NAMALWA (cell line): ENCODE data around the gene KIAA0040.
A peak's percentile ranks its signal among the peaks of the same experiment; 100 is the strongest.

Experiments used
- DNase-seq: peaks from one replicate; pipeline ENCODE4 v3.0.0-alpha.2; 2015; ENCODE audit warnings: low spot score

Gene KIAA0040

DNA sequence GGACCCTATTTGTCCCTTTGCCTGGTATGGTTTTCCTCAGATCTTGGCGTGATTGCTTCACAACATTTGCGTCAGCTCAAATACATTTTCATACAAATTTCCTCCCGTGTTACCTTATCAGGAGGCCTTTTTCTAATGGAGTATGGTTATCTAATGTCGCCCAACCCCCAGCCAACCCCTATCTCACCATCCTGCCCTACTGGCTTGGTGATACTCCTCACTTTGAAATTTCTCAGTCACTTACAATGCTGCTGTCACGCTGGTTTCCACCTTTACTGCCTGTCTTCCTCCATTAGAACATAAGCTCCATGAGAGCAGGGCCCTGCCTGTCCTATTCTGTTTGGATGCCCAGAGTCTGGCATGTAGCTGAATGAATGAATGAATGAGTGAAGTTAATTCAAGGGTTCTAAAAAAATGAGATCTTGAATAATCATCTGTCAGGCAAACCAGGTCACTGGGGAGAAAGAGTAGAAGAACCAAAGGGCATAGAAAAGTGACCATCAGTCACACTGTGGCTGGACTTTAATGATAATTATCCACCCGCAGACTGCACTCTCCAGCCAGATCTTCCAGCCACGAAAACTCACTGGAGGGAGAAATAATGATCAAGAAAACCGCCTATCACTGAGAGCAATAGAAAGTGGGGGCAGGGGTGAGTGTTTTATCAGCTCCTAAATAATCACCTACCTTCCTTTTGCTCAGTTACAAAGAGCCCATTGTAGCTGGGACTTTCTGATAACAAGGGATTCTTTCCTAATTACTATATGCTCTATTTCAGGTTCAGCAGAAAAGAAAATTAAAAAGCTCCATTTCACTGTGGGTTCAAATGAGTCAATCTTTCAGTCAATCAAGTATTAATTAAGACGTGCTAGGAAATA is 21.3 kb downstream of the KIAA0040 start:
- DNase-seq: no peak

GRCh38 chr1:175169286-175170018 is 23.1 kb downstream of the KIAA0040 start:
- DNase-seq: no peak

GRCh38 chr1:175168782-175169181 is 23.8 kb downstream of the KIAA0040 start:
- DNase-seq: no peak

DNA sequence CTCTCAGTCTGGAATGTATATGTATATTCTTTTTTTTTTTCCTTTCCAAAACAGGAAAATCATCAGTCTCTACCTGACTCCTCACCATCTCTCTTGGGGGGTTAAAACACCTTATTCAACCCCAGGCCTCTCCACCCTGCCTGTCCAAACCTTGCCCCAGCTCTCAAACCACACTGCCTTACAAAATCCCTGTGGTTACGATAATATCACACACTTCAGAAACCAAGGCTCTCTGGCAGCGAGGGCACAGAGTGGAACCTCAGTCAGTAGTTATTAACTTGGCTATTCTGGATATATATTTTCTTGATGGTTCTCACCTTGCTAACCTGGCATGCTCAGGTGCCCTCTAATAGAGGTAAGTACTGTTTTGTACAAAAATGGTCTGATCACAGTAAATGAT is 24.7 kb downstream of the KIAA0040 start:
- DNase-seq: no peak

DNA sequence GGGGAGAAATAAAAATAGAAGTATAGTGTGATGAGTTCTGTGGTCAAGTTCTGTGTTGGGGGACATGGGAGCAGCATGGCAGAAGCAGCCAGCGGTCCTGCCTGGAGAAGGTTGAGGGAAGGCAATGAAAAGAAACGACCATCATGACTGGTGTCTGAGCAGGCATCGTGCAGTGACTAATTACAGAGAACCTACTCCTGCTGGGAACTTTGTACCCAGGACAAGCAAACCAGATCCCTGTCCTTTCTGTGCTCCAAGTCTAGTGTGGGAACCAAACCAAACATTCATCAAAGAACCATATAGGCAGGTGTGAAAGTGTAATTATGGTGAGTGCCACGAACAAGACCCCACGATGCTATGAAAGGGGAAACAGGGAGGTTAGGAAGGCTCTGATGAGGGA is 25.8 kb downstream of the KIAA0040 start:
- DNase-seq: no peak

DNA sequence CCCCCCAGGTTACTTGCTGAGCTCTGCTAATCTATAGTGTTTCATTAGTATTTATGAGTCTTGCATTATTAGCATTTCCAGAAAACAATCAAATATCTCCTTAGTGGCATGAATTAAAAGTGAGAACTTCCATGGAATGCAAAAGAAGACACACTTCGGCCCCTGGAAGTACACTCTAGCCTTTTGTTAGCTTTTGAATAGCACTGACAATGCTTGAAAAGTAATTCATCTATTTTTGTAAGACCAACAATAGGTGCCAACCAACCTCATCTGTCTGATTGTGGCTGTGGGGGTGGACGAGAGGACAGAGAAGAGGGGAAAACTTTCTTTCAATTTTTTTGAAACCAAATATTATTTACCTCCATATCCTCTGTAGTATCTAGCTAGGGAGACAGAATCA is 27.8 kb downstream of the KIAA0040 start:
- no peak for DNase-seq

DNA sequence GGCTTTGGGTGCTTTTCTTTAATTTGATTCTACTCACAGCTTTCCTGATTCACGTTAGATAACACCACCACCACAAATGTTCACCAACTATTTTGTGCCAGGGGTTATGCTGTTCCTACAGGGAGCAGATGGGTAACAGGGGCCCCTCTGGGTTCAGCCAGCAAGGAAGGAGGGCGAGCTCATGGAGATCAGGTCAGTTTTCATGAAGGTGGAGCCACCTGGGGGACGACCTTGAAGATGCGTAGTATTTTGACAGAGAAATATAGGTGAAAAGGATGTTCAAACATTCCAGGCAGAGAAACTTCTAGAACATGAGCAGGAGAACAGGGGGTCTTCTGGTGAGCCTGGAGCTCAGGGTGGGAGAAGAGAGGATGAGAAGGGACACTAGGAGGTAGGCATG is 28.9 kb downstream of the KIAA0040 start:
- no peak for DNase-seq

DNA sequence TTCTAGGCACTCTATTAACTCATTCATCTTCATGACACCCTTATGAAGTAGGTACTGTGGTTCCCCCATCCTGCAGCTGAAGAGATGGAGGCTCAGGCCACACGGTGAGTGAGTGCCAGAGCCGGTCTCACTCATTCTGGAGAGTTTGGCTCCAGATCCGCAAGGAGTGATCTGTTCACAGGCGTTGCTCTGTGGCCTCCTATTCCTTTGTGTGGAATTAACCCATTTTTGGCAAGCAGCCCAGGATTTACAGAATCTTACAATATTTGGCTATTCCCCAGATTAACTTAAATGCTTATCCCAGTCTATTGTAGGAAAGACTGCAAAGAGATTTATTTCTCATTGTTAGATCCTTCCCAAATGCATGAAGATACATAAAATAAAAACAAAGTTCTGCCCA is 29.6 kb downstream of the KIAA0040 start:
- DNase-seq: no peak

GRCh38 chr1:175158170-175158591 is 34.4 kb downstream of the KIAA0040 start:
- DNase-seq: no peak

DNA sequence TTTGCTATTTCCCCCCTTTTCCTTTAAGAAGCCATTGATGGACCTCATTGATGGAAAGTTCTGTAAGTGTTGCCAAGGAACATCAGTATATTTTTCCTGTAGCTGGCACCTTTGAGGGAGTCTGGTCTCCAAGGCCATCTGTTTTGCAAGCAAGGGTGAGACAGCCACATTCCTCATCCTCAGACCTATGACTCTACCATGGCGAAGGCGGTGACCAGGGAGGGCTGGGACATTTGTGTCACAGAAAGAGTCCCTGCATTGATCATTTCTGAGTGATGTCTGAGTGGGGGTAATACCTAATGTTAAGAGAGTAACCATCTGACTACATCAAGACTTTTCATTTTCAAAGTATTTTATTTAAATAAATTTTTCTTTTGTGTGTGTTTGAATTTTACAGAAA is 35.4 kb downstream of the KIAA0040 start:
- DNase-seq: no peak

DNA sequence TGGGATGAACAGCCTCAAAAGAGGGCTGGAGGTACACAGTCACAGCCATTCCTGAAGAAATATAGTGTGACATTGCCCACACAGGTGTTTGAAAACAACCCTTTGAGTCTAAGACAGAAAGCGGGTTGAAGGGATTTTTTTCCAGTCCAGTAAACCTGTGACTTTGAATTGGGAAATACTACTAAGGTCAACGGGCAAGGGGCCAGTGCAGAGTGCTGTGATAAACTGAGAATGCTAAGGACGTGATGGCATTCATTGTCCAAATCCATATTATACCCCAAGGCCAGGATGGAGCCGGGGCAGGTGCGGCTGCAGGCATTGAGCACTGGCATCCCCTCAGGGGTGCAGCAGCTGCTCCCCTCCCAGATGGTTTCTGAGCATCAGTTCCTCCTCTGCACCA is 36.6 kb downstream of the KIAA0040 start:
- DNase-seq: peak; percentile 38

GRCh38 chr1:175155473-175155856 is 37.1 kb downstream of the KIAA0040 start:
- peak; percentile 56 for DNase-seq

- peak; percentile 91 for DNase-seq
Observed at GRCh38 chr1:175154629-175155472, 37.7 kb downstream of the KIAA0040 start.

GRCh38 chr1:175152006-175152652 is 40.4 kb downstream of the KIAA0040 start:
- DNase-seq: peak; percentile 82

DNA sequence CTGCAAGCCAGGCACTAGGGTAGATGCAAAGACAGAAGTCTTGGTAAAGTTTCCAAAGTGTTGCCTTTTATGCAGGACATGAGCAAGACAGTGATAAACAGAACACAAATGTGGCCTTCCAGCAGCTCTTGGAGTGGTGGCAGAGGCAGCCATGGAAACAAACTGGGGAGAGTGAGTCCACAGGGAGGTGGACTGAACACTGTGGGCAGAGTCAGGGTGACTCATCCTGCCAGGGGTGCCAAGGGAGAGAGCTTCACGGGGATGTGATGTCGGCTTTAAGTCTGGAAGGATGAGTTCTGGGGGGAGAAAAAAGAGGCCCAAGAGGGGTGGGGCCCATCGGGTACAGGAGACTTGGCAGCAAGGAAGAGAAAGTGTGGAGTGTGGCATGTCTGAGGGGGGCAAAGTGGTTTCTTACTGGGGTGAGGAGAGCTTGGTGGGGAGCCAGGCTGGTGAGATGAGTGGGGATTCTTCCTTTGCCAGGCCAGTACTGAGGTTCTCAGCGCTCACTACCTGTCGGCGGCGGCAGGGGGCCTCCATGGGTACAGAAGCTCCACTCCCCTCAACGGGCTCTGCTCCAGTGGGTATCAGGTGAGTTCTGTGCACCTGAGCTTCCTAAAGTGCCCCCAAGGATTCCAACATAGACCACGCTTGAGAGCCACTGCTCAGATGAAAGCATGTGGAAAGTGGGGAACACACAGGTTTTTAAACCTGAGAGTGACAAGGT is 41.8 kb downstream of the KIAA0040 start:
- DNase-seq: no peak

DNA sequence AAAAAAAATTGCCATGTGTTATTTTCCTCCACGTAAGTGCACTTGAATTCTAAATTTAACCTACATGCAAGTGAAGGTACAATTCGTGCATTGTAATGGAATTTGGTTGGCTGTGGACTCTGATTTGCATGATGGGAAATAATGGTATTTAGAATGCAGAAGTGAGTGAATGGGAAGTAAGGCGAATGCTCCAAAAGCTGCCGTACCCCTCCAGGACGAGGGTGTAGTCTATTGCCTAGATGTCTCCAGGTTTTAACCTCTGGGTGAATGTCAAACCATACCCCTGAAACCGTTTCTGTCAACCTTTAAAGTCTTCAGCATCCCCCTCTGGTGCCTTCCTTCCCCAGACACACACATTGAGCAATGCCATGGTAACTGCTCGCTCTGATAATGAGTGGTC is 44.5 kb downstream of the KIAA0040 start:
- DNase-seq: no peak

GRCh38 chr1:175147569-175147968 is 45.0 kb downstream of the KIAA0040 start:
- DNase-seq: no peak

- peak; percentile 90 for DNase-seq
Observed at GRCh38 chr1:175146529-175147213, 45.9 kb downstream of the KIAA0040 start.

GRCh38 chr1:175145899-175146528 is 46.6 kb downstream of the KIAA0040 start:
- no peak for DNase-seq

DNA sequence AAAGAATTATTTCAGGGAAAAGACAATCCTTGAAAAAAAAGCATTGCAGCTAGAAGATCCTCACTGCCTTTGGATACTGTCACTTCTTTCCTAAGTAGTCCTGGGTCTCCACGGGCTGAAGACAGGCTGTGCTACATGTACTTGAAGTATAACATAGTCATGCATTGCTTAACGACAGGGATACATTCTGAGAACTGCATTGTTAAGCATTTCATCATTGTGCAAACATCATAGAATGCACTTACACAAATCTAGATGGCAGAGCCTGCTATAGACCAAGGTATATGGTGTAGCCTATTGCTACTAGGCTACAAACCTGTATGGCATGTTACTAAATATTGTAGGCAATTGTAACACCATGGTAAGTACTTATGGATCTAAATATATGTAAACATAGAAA is 54.0 kb downstream of the KIAA0040 start:
- DNase-seq: no peak
